Ishikawa (cell line): ENCODE data around the gene CRMP1.

Experiments
- CEBPB ChIP-seq: IDR thresholded peaks from 2 replicates; pipeline ENCODE4 v1.6.1; 2012
- CREB1 ChIP-seq: IDR thresholded peaks from 2 replicates; pipeline ENCODE4 v1.6.1; 2012; ENCODE audit warnings: low read depth
- EGR1 ChIP-seq: IDR thresholded peaks from 2 replicates; pipeline ENCODE4 v1.6.1; 2012
- EP300 ChIP-seq: IDR thresholded peaks from 2 replicates; pipeline ENCODE4 v1.6.1; 2012; ENCODE audit warnings: borderline replicate concordance
- FOXM1 ChIP-seq: IDR thresholded peaks from 2 replicates; pipeline ENCODE4 v1.6.1; 2012; ENCODE audit warnings: low read depth, borderline replicate concordance
- MAX ChIP-seq: IDR thresholded peaks from 2 replicates; pipeline ENCODE4 v1.6.1; 2012
- NFIC ChIP-seq: IDR thresholded peaks from 2 replicates; pipeline ENCODE4 v1.6.1; 2012
- RAD21 ChIP-seq: IDR thresholded peaks from 2 replicates; pipeline ENCODE4 v1.6.1; 2012; ENCODE audit warnings: low read depth
- REST ChIP-seq: IDR thresholded peaks from 2 replicates; pipeline ENCODE4 v1.6.1; 2012; ENCODE audit warnings: low read depth, mild to moderate bottlenecking
- TAF1 ChIP-seq: IDR thresholded peaks from 2 replicates; pipeline ENCODE4 v1.6.1; 2012; ENCODE audit warnings: low read depth, mild to moderate bottlenecking
- TCF12 ChIP-seq: IDR thresholded peaks from 2 replicates; pipeline ENCODE4 v1.6.1; 2012; ENCODE audit warnings: low read depth
- TEAD4 ChIP-seq: IDR thresholded peaks from 2 replicates; pipeline ENCODE4 v1.6.1; 2012
- USF1 ChIP-seq: IDR thresholded peaks from 2 replicates; pipeline ENCODE4 v1.6.1; 2012
- YY1 ChIP-seq: IDR thresholded peaks from 2 replicates; pipeline ENCODE4 v1.6.1; 2012; ENCODE audit warnings: low read depth
- ZBTB7A ChIP-seq: IDR thresholded peaks from 2 replicates; pipeline ENCODE4 v1.6.1; 2012; ENCODE audit warnings: low read depth

The CRMP1 gene

GRCh38 chr4:5888222-5889001, 4.5 kb downstream of the CRMP1 start:
- TF ChIP-seq FOXM1 (no peak), RAD21 (no peak), EP300 (no peak), TEAD4 (no peak), TAF1 (no peak), CREB1 (no peak), NFIC (no peak), TCF12 (no peak), EGR1 (no peak), CEBPB (no peak), YY1 (no peak), MAX (no peak), ZBTB7A (no peak), USF1 (no peak), REST (no peak)

GRCh38 chr4:5887361-5888221, 5.3 kb downstream of the CRMP1 start:
- TF ChIP-seq YY1, result no peak
- TF ChIP-seq REST, result no peak
- TF ChIP-seq TAF1, result no peak
- no peak for TF ChIP-seq MAX
- TF ChIP-seq TEAD4, result no peak
- no peak for TF ChIP-seq RAD21
- no peak for TF ChIP-seq FOXM1
- TF ChIP-seq EGR1, result no peak
- no peak for TF ChIP-seq EP300

- TF ChIP-seq NFIC, result no peak
- no peak for TF ChIP-seq CEBPB
- no peak for TF ChIP-seq TEAD4
- no peak for TF ChIP-seq EGR1
- no peak for TF ChIP-seq REST
- no peak for TF ChIP-seq ZBTB7A
Observed at GRCh38 chr4:5887011-5887360, 5.9 kb downstream of the CRMP1 start.

- TF ChIP-seq CREB1, result no peak
- TF ChIP-seq ZBTB7A, result no peak
- TF ChIP-seq TEAD4, result no peak
- TF ChIP-seq NFIC, result no peak
- no peak for TF ChIP-seq EP300
- no peak for TF ChIP-seq YY1
- TF ChIP-seq USF1, result no peak
- no peak for TF ChIP-seq FOXM1
- no peak for TF ChIP-seq CEBPB
- no peak for TF ChIP-seq EGR1
- TF ChIP-seq REST, result no peak
- TF ChIP-seq TCF12, result no peak
- no peak for TF ChIP-seq MAX
- TF ChIP-seq RAD21, result no peak
- no peak for TF ChIP-seq TAF1
Observed at GRCh38 chr4:5885733-5886132, 7.2 kb downstream of the CRMP1 start.
